ENCODE measurements around the gene EVI5L. TPM values are rescaled to one million over a fixed set of nuclear protein-coding genes. Genes with fewer than 3 reads are reported as not detected.
A peak's percentile ranks its signal among the peaks of the same experiment; 100 is the strongest.

EVI5L gene
- total and polyA plus RNA-seq, 2 of the 4 experiments (the other 2 are of a cell fraction) = 12.7 to 14.6 TPM

DNA sequence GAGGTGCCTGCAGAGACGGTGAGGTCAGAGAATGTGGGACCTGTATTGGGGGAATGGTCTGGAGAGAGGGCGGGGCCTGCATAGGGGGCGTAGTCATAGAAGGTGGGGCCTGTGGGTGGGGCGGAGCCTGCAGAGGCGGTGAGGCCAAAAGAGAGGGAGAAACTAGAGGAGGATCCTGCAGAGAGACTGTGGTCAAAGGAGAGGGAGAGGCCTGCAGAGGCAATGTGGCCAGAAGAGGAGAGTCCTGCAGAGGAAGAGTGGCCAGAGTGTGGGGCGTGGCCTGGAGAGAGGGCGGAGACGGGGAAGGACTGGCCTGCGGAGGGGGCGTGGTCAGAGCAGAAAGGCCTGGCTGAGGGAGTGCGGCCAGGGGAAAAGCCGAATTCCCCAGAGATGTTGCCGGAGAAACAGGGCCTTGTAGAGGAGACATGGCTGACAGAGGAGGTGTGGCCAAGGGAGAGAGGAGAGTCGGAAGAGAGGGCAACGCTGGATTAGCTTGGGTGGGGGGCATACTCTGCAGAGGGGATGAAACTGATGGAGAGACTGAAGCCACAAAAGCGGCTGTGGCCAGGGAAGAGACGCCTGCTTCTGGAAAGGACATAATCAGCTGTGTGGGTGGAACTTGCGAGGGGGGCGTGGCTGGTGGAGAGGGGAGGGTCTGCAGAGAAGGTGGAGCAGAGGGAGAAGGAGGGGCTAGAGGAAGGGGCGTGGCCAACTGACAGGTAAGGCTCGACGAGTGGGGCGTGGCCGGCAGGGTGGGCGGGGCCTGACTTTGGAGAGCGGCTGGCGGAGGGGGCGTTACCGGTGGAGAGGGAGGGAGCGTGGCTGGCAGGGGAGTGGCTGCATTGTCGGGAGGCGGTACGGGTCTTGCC lies 41.7 kb downstream of the EVI5L start:
- Histone ChIP-seq H3K36me3 (ENCODE audit: control insufficient read depth, insufficient read depth, low read length) (no peaks in the 10 kb centered on the region), H2BK5ac (ENCODE audit: low read depth, low read length, poor library complexity, severe bottlenecking) (no peak overlapping the region), H2BK15ac (ENCODE audit: low read depth, low read length) (no peak overlapping the region), H3K56ac (ENCODE audit: extremely low read depth, insufficient read depth, low read length) (no peak overlapping the region), H2AK5ac (ENCODE audit: low read depth, low read length) (no peak overlapping the region), H3K9me1 (ENCODE audit: insufficient read depth, low read length) (no peaks in the 10 kb centered on the region), H3K4me1 (ENCODE audit: control insufficient read depth, insufficient read depth, low read length) (peaks cover 16% of the 10 kb centered on the region), H4K8ac (ENCODE audit: low read depth in 2 of 2, low read length in 2 of 2) (peak overlapping the region in 1 of 2 experiments; percentile 83; a peak in 1 of 4 replicates), H2AFZ (replicated peaks; ENCODE audit: low read length, poor library complexity) (peak overlapping the region; percentile 95), H2BK20ac (ENCODE audit: low read depth, low read length) (no peak overlapping the region), H3K4ac (ENCODE audit: low read depth, low read length) (0 out of 2 replicates have a peak overlapping the region, but pooled peaks have one; percentile 19), H3K9me3 (ENCODE audit: control insufficient read depth, insufficient read depth, low read length) (no peaks in the 10 kb centered on the region), H3K27me3 (ENCODE audit: control insufficient read depth, insufficient read depth, low read length) (peaks cover 36% of the 10 kb centered on the region), H3K9ac (ENCODE audit: low read depth, low read length) (0 out of 2 replicates have a peak overlapping the region, but pooled peaks have one; percentile 24), H3K4me3 (ENCODE audit: insufficient read depth, low read depth, low read length) (peak overlapping the region; percentile 30), H2BK120ac (ENCODE audit: low read depth, low read length) (peak overlapping the region; percentile 60; the same call in 1 of the 2 replicates), H4K20me1 (ENCODE audit: insufficient read depth, low read length) (peaks cover 8% of the 10 kb centered on the region), H4K5ac (ENCODE audit: low read depth, low read length) (no peak overlapping the region), H3K4me2 (ENCODE audit: low read depth, low read length) (peak overlapping the region; percentile 57), H3K23ac (ENCODE audit: low read depth, low read length) (no peak overlapping the region), H3K27ac (ENCODE audit: insufficient read depth, low read length) (peak overlapping the region; percentile 38; the same call in 1 of the 2 replicates), H3K79me1 (ENCODE audit: low read depth in 1 of 2, low read length in 2 of 2) (no peaks in the 10 kb centered on the region), H3K18ac (ENCODE audit: low read depth, low read length) (no peak overlapping the region), H3K14ac (replicated peaks; ENCODE audit: low read depth, low read length) (no peak overlapping the region; the same call in 1 of the 2 replicates), H2AK9ac (replicated peaks; ENCODE audit: low read depth, low read length, poor library complexity) (peak overlapping the region; percentile 34), H4K91ac (ENCODE audit: insufficient read depth, low read depth, low read length) (0 out of 2 replicates have a peak overlapping the region, but pooled peaks have one; percentile 42)
- POLR2A ChIA-PET (ENCODE audit: unreplicated experiment) = no interaction called here
- no TSS peak for BruUV-seq (replicated peaks)
- in situ Hi-C loops (cut with MboI; ENCODE audit: low sequenced_read_pairs) = no loop called here
- no peak for TF ChIP-seq MXI1 (IDR thresholded peaks at IDR 0.05; ENCODE audit: borderline replicate concordance, low read depth, low read length)
- ATAC-seq (ENCODE audit: low read depth) = peak; percentile 75
- dilution Hi-C loops (cut with HindIII; ENCODE audit: low sequenced_read_pairs, unreplicated experiment) = no loop called here
- DNase-seq = peak; percentile 85
- intact Hi-C loops (cut with micrococcal nuclease) = no loop called here
- WGBS, 2 experiments (ENCODE audit: extremely low coverage in 2 of 2, insufficient read length in 1 of 2) = 13% methylated on average over 21 of the region's 33 CpGs; no CpG with 5 or more reads in 1 of the 2 experiments
- CTCF ChIA-PET = no interaction called here
